Adrenal gland (tissue), 12 donors: ENCODE data around the gene PACSIN2. TPM values are rescaled to one million over a fixed set of nuclear protein-coding genes. Genes with fewer than 3 reads are reported as not detected.

Experiments
- DNase-seq, 7 donors: peaks; one replicate each; pipeline ENCODE4 v3.0.0-alpha.2; 2019 to 2020
- H3K27ac ChIP-seq, 5 donors: fragments of 200-600 bp; sonication (generic) in 4 of 5; 1 replicate in 3 of 5; 2 replicates in 2 of 5; pipeline versions ENCODE4 v1.5.1 to v1.8.0; 2016 to 2020; ENCODE audit warnings: mild to moderate bottlenecking in 1 of 5
- H3K27me3 ChIP-seq: fragments of 200-600 bp; 2 replicates; pipeline ENCODE4 v1.8.0; 2021
- H3K36me3 ChIP-seq, 2 donors: fragments of 200-600 bp; replicated peaks in 1 of 2; 1 replicate in 1 of 2; 2 replicates in 1 of 2; pipeline versions ENCODE4 v1.5.1 to v1.8.0; 2018 to 2022
- H3K4me1 ChIP-seq, 2 donors: fragments of 200-600 bp; replicated peaks in 1 of 2; 1 replicate in 1 of 2; 2 replicates in 1 of 2; pipeline versions ENCODE4 v1.5.1 to v1.8.0; 2018 to 2021
- H3K4me3 ChIP-seq, 4 donors: fragments of 200-600 bp; sonication (generic) in 3 of 4; one replicate each; pipeline ENCODE4 v1.5.1; 2016 to 2018
- H3K9me3 ChIP-seq, 3 donors: fragments of 200-600 bp; sonication (generic) in 1 of 3; replicated peaks in 1 of 3; 1 replicate in 2 of 3; 2 replicates in 1 of 3; pipeline versions ENCODE4 v1.5.1 to v1.8.0; 2016 to 2021
- POLR2A ChIP-seq, 2 donors: fragments of 450-650 bp; IDR thresholded peaks; one replicate each; pipeline ENCODE4 v1.6.1; 2017; ENCODE audit warnings: antibody characterized with exemption in 2 of 2, mild to moderate bottlenecking in 2 of 2, moderate library complexity in 1 of 2
- WGBS, 4 donors: extraction: QIAGEN DNeasy Blood & Tissue Kit in 2 of 4; methylation state at CpG; one replicate each; pipeline versions ENCODE4 v1.1.5 to v1.1.7; 2013 to 2017; 5-methylcytosine and 5-hydroxymethylcytosine counted together
- intact Hi-C, 2 donors: fragments of 100-400 bp; cut with DNase I; formaldehyde crosslinking; loops; one replicate each; pipeline versions ENCODE4 v1.14.1 to v1.15.0; 2022 to 2023
- polyA plus RNA-seq, 3 donors: library from polyadenylated mRNA; stranded (reverse); fragments of 200-250 nt in 2 of 3; fragments of 350-450 nt in 1 of 3; fragmentation: Illumina TruSeq in 1 of 3; extraction: RNeasy Lipid Tissue Mini Kit (QIAGEN cat#74804) in 1 of 3; gene quantifications; one replicate each; pipeline ENCODE4 v1.2.3, GENCODE V29; 2013 to 2014
- total RNA-seq, 9 donors: library from RNA; depleted of rRNA in 4 of 9; stranded (reverse); fragments of >200 nt in 4 of 9; fragments of 120-200 nt in 1 of 9; fragmentation: NEBNext Ultra II Directional in 1 of 9; extraction: Animal tissue kit (Norgen Biotek cat#: 25700) in 1 of 9; gene quantifications; one replicate each; pipeline versions ENCODE4 v1.1.0 to v1.2.4, GENCODE V29; 2013 to 2023
- TF ChIP-seq, protein P1 (sequence below), 6 experiments: fragments of 450-650 bp in 4 of 6; fragments of 200-600 bp in 2 of 6; sonication (generic) in 1 of 6; IDR thresholded peaks; 1 replicate in 5 of 6; 2 replicates in 1 of 6; pipeline versions ENCODE4 v1.5.1 to v1.8.0; 2016 to 2021; ENCODE audit warnings: antibody characterized with exemption in 6 of 6, mild to moderate bottlenecking in 2 of 6, moderate library complexity in 1 of 6
- donor health status: healthy with polysubstance abuse.
- donor health status: Bipolar disorder and iron deficiency.
- donor health status: DM: yes; HTN: yes; CAD: no.
- donor health status: DM: no; HTN: no; CAD: no.
- donor health status: DM: no; HTN: no; CAD: no.
- donor health status: DM: yes; HTN: yes; CAD: no.

The PACSIN2 gene
- total and polyA plus RNA-seq, 12 donors = 29.8 to 186 (median 115) TPM

DNA sequence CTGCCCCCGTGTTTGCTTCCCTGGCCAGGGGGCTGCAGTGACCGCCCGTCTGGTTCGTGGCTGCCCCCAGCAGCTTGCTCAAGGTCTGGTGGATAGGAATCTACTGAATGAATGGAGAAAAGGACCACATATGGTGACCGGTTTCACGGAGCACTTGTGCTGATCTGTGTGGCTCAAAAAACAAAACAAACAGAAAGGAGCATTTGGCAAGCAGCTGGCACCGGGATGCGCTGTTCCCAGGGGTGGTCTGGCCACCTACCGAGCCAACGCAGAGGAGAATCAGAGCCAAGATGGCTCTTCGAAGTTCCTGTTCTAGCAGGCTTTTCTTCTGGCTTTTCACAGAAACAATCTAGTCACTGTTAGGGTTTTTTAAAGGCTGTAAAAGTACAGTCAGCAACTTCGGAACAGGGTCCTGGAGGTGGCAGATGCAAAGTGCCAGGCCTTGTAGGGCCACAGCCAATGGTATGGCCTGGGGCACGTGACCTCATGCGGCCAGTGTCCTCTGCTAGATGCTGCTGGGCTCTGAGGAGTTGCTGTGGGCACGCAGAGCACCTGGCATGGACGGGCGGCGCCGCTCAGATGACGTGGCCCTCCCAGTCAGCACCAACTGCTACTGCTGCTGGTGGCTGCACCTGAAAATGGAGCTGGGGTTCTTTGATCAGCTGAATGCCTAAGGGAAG lies 27.3 kb upstream of the PACSIN2 start:
- intact Hi-C loops = loop anchor here in 1 of 2 donors (5.0 kb wide), 1 partner anchor 40 kb away; no protein-coding TSS in a partner anchor
- Histone ChIP-seq H3K27ac (no peak overlapping the region), H3K27me3 (no peaks in the 10 kb centered on the region), H3K4me3 (no peak overlapping the region), H3K36me3 (no peaks in the 10 kb centered on the region), H3K4me1 (no peaks in the 10 kb centered on the region), H3K9me3 (no peaks in the 10 kb centered on the region)
- 84 to 91% (median 90%) methylated on average over 12 to 20 of the region's 20 CpGs for whole genome bisulfite sequencing, 4 donors
- no peak for DNase-seq
- TF ChIP-seq POLR2A (IDR thresholded peaks at IDR 0.05) = no peak
- TF ChIP-seq, protein P1, sequence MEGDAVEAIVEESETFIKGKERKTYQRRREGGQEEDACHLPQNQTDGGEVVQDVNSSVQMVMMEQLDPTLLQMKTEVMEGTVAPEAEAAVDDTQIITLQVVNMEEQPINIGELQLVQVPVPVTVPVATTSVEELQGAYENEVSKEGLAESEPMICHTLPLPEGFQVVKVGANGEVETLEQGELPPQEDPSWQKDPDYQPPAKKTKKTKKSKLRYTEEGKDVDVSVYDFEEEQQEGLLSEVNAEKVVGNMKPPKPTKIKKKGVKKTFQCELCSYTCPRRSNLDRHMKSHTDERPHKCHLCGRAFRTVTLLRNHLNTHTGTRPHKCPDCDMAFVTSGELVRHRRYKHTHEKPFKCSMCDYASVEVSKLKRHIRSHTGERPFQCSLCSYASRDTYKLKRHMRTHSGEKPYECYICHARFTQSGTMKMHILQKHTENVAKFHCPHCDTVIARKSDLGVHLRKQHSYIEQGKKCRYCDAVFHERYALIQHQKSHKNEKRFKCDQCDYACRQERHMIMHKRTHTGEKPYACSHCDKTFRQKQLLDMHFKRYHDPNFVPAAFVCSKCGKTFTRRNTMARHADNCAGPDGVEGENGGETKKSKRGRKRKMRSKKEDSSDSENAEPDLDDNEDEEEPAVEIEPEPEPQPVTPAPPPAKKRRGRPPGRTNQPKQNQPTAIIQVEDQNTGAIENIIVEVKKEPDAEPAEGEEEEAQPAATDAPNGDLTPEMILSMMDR (IDR thresholded peaks at IDR 0.05) = no peak

DNA sequence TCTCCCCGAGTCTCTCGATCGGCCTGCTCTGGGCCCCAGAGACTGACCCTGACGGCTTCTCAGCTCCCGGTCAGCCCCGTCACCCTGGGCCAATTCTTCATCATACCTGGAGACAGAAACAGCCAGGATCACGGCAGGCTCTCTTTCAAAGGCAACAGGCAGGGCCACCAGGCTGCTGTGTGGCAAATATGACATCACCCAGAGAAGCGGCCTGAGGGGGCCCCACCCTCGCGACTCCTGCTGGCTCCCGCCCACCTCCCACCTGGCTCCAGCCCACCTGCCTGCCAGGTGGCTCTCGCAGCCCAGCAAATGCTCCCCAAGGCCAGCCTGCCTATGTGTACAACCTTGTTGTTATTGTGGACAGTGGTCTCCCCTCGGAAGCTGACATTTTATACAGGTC lies 24.9 kb upstream of the PACSIN2 start:
- Histone ChIP-seq H3K4me1 (no peaks in the 10 kb centered on the region), H3K36me3 (no peaks in the 10 kb centered on the region), H3K27me3 (no peaks in the 10 kb centered on the region), H3K9me3 (no peaks in the 10 kb centered on the region), H3K4me3 (no peak overlapping the region), H3K27ac (no peak overlapping the region)
- DNase-seq = no peak
- intact Hi-C loops = loop anchor here (5.0 to 10.0 kb wide), 2 partner anchors 43 to 65 kb away; no protein-coding TSS in a partner anchor
- TF ChIP-seq, protein P1 (IDR thresholded peaks at IDR 0.05) = no peak
- TF ChIP-seq POLR2A (IDR thresholded peaks at IDR 0.05) = no peak
- 84 to 92% (median 87%) methylated on average over 6 to 13 of the region's 13 CpGs for WGBS, 4 donors

DNA sequence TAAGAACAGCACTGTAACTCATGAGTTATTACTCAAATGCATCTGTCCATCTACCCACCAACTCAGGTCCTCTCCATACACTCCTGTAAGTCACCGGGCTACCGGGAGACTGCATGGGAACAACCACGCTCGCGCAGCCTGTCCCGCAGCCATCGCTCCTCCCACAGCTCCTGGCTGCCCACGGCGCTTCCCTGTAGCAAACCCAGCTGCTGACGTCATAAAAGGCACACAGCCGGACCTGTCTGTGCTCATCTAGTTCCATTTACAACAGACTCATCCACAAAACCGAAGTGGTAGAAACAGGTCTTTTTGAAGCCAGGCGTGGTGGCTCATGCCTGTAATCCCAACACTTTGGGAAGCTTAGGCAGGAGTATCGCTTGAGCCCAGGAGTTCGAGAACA lies 23.4 kb upstream of the PACSIN2 start:
- no peak overlapping the region for H3K4me3 ChIP-seq
- intact Hi-C loops = loop anchor here in 1 of 2 donors (10.0 kb wide), 1 partner anchor 64 kb away; no protein-coding TSS in a partner anchor
- DNase-seq = no peak
- no peak overlapping the region for H3K27ac ChIP-seq
- H3K4me1 ChIP-seq = no peaks in the 10 kb centered on the region
- no peaks in the 10 kb centered on the region for H3K36me3 ChIP-seq
- no peaks in the 10 kb centered on the region for H3K9me3 ChIP-seq
- no peak for TF ChIP-seq POLR2A (IDR thresholded peaks at IDR 0.05)
- TF ChIP-seq, protein P1 (IDR thresholded peaks at IDR 0.05) = no peak
- WGBS, 4 donors = 87 to 96% (median 93%) methylated on average over 8 to 15 of the region's 15 CpGs
- H3K27me3 ChIP-seq = no peaks in the 10 kb centered on the region

DNA sequence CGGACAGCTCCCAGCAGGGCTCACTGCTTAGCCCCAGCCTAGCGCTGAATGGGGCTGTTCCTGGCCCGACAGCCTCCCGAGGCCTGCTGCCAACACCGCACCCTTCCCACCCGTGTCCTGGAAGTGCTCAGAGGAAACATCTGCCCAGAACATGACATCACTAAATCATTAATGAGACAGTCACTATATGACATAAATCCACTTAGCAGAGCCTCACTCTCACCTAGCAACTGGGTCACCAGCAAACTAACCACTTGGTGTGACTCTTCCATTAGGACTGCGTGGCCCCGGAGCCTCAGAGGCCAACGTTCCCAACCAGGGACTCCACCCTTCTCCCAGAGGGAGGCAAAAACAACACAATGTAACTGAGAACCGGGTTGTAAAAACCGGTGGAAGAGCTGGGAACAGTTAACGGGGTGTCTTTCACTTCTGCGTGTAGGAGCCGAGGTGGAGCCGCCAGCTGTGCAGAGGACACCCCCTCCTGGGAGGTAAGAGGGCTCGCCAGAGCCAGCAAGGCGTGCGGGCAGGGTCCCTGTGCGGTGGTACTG lies 21.4 kb upstream of the PACSIN2 start:
- DNase-seq = peak in 6 of 7 donors; percentile 39 to 84 (median 51)
- Histone ChIP-seq H3K36me3 (no peaks in the 10 kb centered on the region), H3K4me1 (no peaks in the 10 kb centered on the region), H3K27me3 (no peaks in the 10 kb centered on the region), H3K9me3 (no peaks in the 10 kb centered on the region), H3K27ac (peak overlapping the region in 1 of 5 donors; percentile 55), H3K4me3 (no peak overlapping the region)
- TF ChIP-seq, protein P1 (IDR thresholded peaks at IDR 0.05) = no peak
- TF ChIP-seq POLR2A (IDR thresholded peaks at IDR 0.05) = no peak
- intact Hi-C loops = loop anchor here in 1 of 2 donors (10.0 kb wide), 1 partner anchor 62 kb away; no protein-coding TSS in a partner anchor
- WGBS, 4 donors = 51 to 75% (median 56%) methylated on average over 16 to 19 of the region's 19 CpGs
